GM19324 (cell line): ENCODE data around the gene MMP25.
A peak's percentile ranks its signal among the peaks of the same experiment; 100 is the strongest.
"Not testable (repeated sequence)": the region's sequence is repeated elsewhere in the genome, so short reads cannot be mapped to it uniquely, and the experiment has no call there.

Experiments used
- ATAC-seq: cut with Tn5 transposase; IDR thresholded peaks from one replicate; pipeline ENCODE4 v1.9.1; 2021; ENCODE audit warnings: mild to moderate bottlenecking, moderate library complexity; ENCODE audit not compliant: unreplicated experiment, low FRiP score

Gene MMP25

GRCh38 chr16:3053330-3053710, 7.0 kb downstream of the MMP25 start:
- ATAC-seq, result not testable (repeated sequence)

GRCh38 chr16:3054965-3055733, 8.8 kb downstream of the MMP25 start:
- ATAC-seq, result no peak

- ATAC-seq, result not testable (repeated sequence)
Observed at GRCh38 chr16:3055734-3056115, 9.4 kb downstream of the MMP25 start.

- ATAC-seq, result no peak
Observed at GRCh38 chr16:3056336-3057180, 10.2 kb downstream of the MMP25 start.

DNA sequence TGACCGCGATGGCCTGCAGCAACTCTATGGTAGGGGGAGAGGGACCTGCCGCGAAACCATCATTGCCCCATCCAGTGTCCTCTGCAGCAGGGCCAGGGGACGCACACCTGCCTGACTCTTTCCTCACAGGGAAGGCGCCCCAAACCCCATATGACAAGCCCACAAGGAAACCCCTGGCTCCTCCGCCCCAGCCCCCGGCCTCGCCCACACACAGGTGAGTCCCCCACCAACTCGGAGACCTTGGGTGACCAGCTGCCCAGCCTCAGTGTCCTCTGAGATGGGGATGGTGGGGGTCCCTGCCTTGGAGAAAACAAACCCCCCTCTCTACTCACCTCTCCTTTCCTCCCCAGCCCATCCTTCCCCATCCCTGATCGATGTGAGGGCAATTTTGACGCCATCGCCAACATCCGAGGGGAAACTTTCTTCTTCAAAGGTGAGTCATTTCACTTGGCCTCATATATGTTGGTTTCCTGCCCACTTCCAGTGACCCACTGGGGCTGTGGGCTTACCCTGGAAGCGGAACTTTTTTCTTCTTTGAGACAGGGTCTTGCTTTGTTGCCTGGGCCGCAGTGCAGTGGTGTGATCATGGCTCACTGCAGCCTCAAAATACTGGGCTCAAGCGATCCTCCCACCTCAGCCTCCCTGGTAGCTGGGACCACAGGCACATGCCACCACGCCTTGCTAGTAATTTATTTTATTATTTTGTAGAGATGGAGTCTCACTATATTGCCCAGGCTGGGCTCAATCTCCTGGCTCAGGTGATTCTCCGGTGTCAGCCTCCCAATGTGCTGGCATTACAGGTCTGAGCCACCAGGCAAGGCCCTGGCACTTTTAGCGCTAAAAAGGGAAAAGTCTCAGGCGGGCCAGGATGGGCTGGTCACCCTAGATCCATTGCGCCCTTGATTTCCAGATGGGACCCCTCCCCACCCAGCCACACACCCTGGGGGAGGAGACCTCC, 11.1 kb downstream of the MMP25 start:
- no peak for ATAC-seq

DNA sequence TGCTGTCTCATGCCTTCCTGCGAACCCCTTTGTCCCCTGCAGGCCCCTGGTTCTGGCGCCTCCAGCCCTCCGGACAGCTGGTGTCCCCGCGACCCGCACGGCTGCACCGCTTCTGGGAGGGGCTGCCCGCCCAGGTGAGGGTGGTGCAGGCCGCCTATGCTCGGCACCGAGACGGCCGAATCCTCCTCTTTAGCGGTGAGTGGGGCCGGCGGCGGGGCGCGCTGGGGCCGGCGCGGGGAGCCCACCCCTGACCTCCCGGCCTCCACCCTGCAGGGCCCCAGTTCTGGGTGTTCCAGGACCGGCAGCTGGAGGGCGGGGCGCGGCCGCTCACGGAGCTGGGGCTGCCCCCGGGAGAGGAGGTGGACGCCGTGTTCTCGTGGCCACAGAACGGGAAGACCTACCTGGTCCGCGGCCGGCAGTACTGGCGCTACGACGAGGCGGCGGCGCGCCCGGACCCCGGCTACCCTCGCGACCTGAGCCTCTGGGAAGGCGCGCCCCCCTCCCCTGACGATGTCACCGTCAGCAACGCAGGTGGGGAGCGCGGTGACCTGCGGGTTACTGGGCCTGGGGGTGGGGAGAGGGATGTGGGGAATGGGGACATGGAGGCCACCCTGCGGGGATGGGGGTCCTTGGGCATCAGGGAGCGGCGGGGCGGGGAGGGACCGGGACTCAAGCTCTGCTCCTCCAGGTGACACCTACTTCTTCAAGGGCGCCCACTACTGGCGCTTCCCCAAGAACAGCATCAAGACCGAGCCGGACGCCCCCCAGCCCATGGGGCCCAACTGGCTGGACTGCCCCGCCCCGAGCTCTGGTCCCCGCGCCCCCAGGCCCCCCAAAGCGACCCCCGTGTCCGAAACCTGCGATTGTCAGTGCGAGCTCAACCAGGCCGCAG, 12.0 kb downstream of the MMP25 start:
- ATAC-seq, result no peak

GRCh38 chr16:3059041-3059722, 12.8 kb downstream of the MMP25 start:
- ATAC-seq, result peak; percentile 86

DNA sequence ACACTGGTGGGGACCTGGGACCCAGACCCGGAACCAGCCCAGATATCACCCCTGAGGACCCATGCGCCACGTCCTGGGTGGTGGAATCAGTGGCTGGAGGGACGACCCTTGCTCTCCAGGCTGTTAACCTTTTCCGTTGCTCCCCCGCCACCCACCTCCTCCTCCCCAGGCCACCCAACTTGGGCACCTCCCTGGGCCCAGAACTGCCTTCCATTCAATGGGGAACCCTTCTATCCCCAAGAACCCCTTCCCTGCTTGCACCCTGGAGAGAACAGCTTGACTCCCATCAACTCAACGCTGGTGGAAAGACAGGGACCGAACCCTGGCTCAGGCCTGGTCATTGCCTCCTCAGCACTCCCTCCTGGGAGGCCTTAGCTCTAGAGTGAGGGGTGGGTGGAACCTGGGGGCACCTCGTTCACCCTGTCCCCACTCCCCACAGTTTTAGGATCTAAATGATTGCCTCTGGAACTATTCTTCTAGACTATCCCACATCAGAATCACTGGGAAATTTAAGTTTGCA, 13.4 kb downstream of the MMP25 start:
- ATAC-seq, result no peak

GRCh38 chr16:3060339-3061127, 14.2 kb downstream of the MMP25 start:
- no peak for ATAC-seq

- no peak for ATAC-seq
Observed at GRCh38 chr16:3062553-3062952, 16.2 kb downstream of the MMP25 start.

GRCh38 chr16:3063625-3064386, 17.4 kb downstream of the MMP25 start:
- no peak for ATAC-seq

DNA sequence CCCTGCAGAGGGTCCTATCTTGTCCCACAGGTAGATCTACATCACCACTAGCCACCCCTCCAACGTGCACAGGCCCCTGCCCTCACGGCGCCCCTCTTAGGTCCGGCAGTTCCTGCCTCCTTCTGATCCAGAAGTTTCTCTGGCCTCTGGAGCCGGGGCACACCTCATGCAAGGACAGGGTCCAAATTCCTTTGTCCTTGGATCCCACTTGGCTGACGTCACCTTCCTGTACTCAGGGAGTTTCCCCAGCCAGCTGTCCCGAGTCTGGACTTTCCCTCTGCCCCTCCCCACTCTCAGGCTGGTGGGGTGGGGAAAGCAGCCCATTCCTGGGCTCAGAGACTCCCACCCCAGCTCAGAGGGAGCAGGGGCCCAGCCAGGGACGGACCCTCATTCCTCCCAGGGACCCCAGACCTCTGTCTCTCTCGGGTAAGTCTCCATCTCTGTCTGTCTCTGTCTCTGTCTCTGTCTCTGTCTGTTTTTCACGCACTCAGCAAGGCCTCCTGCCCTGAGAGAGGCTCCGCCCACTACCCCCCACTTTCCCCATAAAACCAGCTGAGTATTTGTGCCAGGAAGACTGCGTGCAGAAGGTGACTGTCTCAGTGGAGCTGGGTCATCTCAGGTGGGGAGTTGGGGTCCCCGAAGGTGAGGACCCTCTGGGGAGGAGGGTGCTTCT, 18.8 kb downstream of the MMP25 start, which contains the start of gene IL32:
Gene IL32, plus strand, starts transcription at position 572 of the 673 bp plus-strand sequence. CDS start 172 bp downstream, outside the sequence.
- ATAC-seq, result no peak

GRCh38 chr16:3065742-3066439, 19.5 kb downstream of the MMP25 start:
- ATAC-seq, result no peak

GRCh38 chr16:3066440-3066748, 20.0 kb downstream of the MMP25 start:
- no peak for ATAC-seq

- ATAC-seq, result no peak
Observed at GRCh38 chr16:3068487-3068886, 22.1 kb downstream of the MMP25 start.

- ATAC-seq, result not testable (repeated sequence)
Observed at GRCh38 chr16:3069146-3069545, 22.8 kb downstream of the MMP25 start.
